IMR-90 (cell line): ENCODE results near the gene KCNH4. TPM values are rescaled to one million over a fixed set of nuclear protein-coding genes. Genes with fewer than 3 reads are reported as not detected.
"Not testable (repeated sequence)": the region's sequence is repeated elsewhere in the genome, so short reads cannot be mapped to it uniquely, and the experiment has no call there.

Experiments used
- ATAC-seq: fragments of 200-7000 bp; cut with Tn5 transposase; 2 replicates; pipeline ENCODE4 v1.9.1; 2020; ENCODE audit warnings: low read depth, mild to moderate bottlenecking, moderate library complexity
- BruUV-seq: library from RNA; stranded (reverse); fragments of 400-500 nt; replicated peaks from 2 replicates; lab custom pipeline; 2021; lab: Mats Ljungman, UMichigan
- CTCF ChIA-PET: fragments of 300-600 bp; formaldehyde crosslinking; extraction: SDS; loops from one replicate; lab custom pipeline; 2021; ENCODE audit warnings: antibody characterized with exemption; lab: Yijun Ruan, JAX
- POLR2A ChIA-PET: fragments of 300-600 bp; sonication (Branson Sonifier 250); formaldehyde crosslinking; loops from one replicate; lab custom pipeline; 2022; ENCODE audit warnings: antibody characterized with exemption; ENCODE audit not compliant: unreplicated experiment; lab: Charles Lee
- DNase-seq: peaks from one replicate; pipeline ENCODE4 v3.0.0; 2013
- H2AFZ ChIP-seq: replicated peaks from 2 replicates; pipeline ENCODE3; 2013; ENCODE audit warnings: low read length, mild to moderate bottlenecking; ENCODE audit not compliant: poor library complexity
- H2AK5ac ChIP-seq: 2 replicates; pipeline ENCODE4 v1.6.1; 2013; ENCODE audit warnings: low read depth, low read length, inconsistent platforms
- H2AK9ac ChIP-seq: replicated peaks from 2 replicates; pipeline ENCODE3; 2013; ENCODE audit warnings: mild to moderate bottlenecking, low read depth, low read length, moderate library complexity; ENCODE audit not compliant: poor library complexity
- H2BK120ac ChIP-seq: 2 replicates; pipeline ENCODE4 v1.6.1; 2013; ENCODE audit warnings: low read depth, low read length, inconsistent platforms
- H2BK15ac ChIP-seq: 3 replicates; pipeline ENCODE4 v1.6.1; 2013; ENCODE audit warnings: low read depth, low read length, inconsistent platforms
- H2BK20ac ChIP-seq: 2 replicates; pipeline ENCODE4 v1.6.1; 2013; ENCODE audit warnings: low read depth, mild to moderate bottlenecking, inconsistent platforms, low read length, moderate library complexity
- H2BK5ac ChIP-seq: 2 replicates; pipeline ENCODE4 v1.6.1; 2013; ENCODE audit warnings: mild to moderate bottlenecking, low read depth, low read length, inconsistent platforms; ENCODE audit not compliant: poor library complexity, severe bottlenecking
- H3K14ac ChIP-seq: replicated peaks from 2 replicates; pipeline ENCODE4 v1.6.1; 2013; ENCODE audit warnings: low read depth, low read length, inconsistent platforms
- H3K18ac ChIP-seq: 2 replicates; pipeline ENCODE4 v1.6.1; 2013; ENCODE audit warnings: low read depth, low read length, control low read depth
- H3K23ac ChIP-seq: 2 replicates; pipeline ENCODE4 v1.6.1; 2013; ENCODE audit warnings: low read depth, low read length, inconsistent platforms
- H3K27ac ChIP-seq: 2 replicates; pipeline ENCODE4 v1.5.1; 2013; ENCODE audit warnings: mild to moderate bottlenecking, control low read depth, low read length; ENCODE audit not compliant: insufficient read depth
- H3K27me3 ChIP-seq: 2 replicates; pipeline ENCODE4 v1.6.1; 2013; ENCODE audit warnings: low read length; ENCODE audit not compliant: control insufficient read depth, insufficient read depth
- H3K36me3 ChIP-seq: 2 replicates; pipeline ENCODE4 v1.6.1; 2013; ENCODE audit warnings: low read length, mixed read lengths; ENCODE audit not compliant: control insufficient read depth, insufficient read depth
- H3K4ac ChIP-seq: 2 replicates; pipeline ENCODE4 v1.6.1; 2013; ENCODE audit warnings: low read depth, low read length, inconsistent platforms
- H3K4me1 ChIP-seq: 2 replicates; pipeline ENCODE4 v1.6.1; 2013; ENCODE audit warnings: low read length, mixed read lengths; ENCODE audit not compliant: control insufficient read depth, insufficient read depth
- H3K4me2 ChIP-seq: 2 replicates; pipeline ENCODE4 v1.6.1; 2013; ENCODE audit warnings: low read depth, mild to moderate bottlenecking, control low read depth, low read length, moderate library complexity
- H3K4me3 ChIP-seq: 2 replicates; pipeline ENCODE4 v1.5.1; 2013; ENCODE audit warnings: low read depth, mild to moderate bottlenecking, control low read depth, low read length, moderate library complexity; ENCODE audit not compliant: insufficient read depth
- H3K56ac ChIP-seq: 2 replicates; pipeline ENCODE4 v1.6.1; 2013; ENCODE audit warnings: low read length, inconsistent platforms; ENCODE audit not compliant: insufficient read depth; ENCODE audit errors: extremely low read depth
- H3K79me1 ChIP-seq, 2 experiments: 2 replicates each; pipeline ENCODE4 v1.6.1; 2013; ENCODE audit warnings: low read length in 2 of 2, inconsistent platforms in 1 of 2, low read depth in 1 of 2
- H3K9ac ChIP-seq: 2 replicates; pipeline ENCODE4 v1.6.1; 2013; ENCODE audit warnings: low read depth, low read length, control low read depth
- H3K9me1 ChIP-seq: 2 replicates; pipeline ENCODE4 v1.6.1; 2013; ENCODE audit warnings: low read length, inconsistent platforms; ENCODE audit not compliant: insufficient read depth
- H3K9me3 ChIP-seq: 2 replicates; pipeline ENCODE4 v1.6.1; 2013; ENCODE audit warnings: low read length; ENCODE audit not compliant: control insufficient read depth, insufficient read depth
- H4K20me1 ChIP-seq: 2 replicates; pipeline ENCODE4 v1.6.1; 2013; ENCODE audit warnings: low read length, inconsistent platforms; ENCODE audit not compliant: insufficient read depth
- H4K5ac ChIP-seq: 2 replicates; pipeline ENCODE4 v1.6.1; 2013; ENCODE audit warnings: mild to moderate bottlenecking, low read depth, low read length, control low read depth
- H4K8ac ChIP-seq, 2 experiments: 2 replicates each; pipeline ENCODE4 v1.6.1; 2013; ENCODE audit warnings: low read depth in 2 of 2, low read length in 2 of 2, control low read depth in 1 of 2, inconsistent platforms in 1 of 2
- H4K91ac ChIP-seq: 2 replicates; pipeline ENCODE4 v1.6.1; 2013; ENCODE audit warnings: low read depth, low read length, inconsistent platforms; ENCODE audit not compliant: insufficient read depth
- WGBS, 2 experiments: methylation state at CpG; one replicate each; pipeline versions ENCODE4 v1.1.5 to v1.1.7; 2013; ENCODE audit warnings: missing lambda C conversion rate in 2 of 2; ENCODE audit not compliant: insufficient read length in 1 of 2; ENCODE audit errors: extremely low coverage in 2 of 2; 5-methylcytosine and 5-hydroxymethylcytosine counted together
- dilution Hi-C: fragments of 300-500 bp; cut with HindIII; formaldehyde crosslinking; loops from one replicate; pipeline ENCODE4 v1.14.3; 2018; ENCODE audit warnings: low sequenced_read_pairs; ENCODE audit not compliant: unreplicated experiment
- in situ Hi-C: fragments of 300-500 bp; cut with MboI; formaldehyde crosslinking; loops from 3 replicates; pipeline ENCODE4 v1.14.3; 2019; ENCODE audit warnings: low sequenced_read_pairs, inconsistent platforms, mixed read lengths
- intact Hi-C: fragments of 100-400 bp; cut with micrococcal nuclease; formaldehyde crosslinking; loops from 2 replicates; pipeline ENCODE4 v1.10.0; 2022
- polyA plus RNA-seq, 3 experiments: library from polyadenylated mRNA; depleted of rRNA; stranded (reverse); fragments of >200 nt; gene quantifications; 2 replicates each; pipeline ENCODE4 v1.2.3, GENCODE V29; 2012; ENCODE audit warnings: low replicate concordance in 1 of 3
- total RNA-seq: library from RNA; depleted of rRNA; stranded (reverse); fragments of >200 nt; gene quantifications from 2 replicates; pipeline ENCODE4 v1.2.3, GENCODE V29; 2012

The KCNH4 gene
- total and polyA plus RNA-seq, 2 of the 4 experiments (the other 2 are of a cell fraction), result 0.03 TPM; not detected in 1

DNA sequence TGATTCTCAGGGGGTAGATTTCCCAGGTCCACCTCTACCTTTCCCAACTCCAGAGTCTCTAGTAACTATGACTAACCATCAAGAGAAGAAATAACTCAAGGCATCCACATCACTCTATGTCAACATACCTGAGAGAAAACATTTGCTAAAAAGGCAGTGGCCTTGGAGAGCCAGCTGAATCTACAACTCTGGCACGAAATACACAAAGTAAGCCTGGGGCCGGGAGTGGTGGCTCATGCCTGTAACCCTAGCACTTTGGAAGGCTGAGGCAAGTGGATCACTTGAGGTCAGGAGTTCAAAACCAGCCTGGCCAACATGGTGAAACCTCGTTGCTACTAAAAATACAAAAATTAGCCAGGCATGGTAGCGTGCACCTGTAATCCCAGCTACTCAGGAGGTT, 37.8 kb downstream of the KCNH4 start:
- DNase-seq, H2AFZ ChIP-seq, intact Hi-C loops, H3K18ac ChIP-seq, dilution Hi-C loops, H3K27me3 ChIP-seq, H3K9me3 ChIP-seq, POLR2A ChIA-PET, CTCF ChIA-PET, H3K9ac ChIP-seq, H3K27ac ChIP-seq, H3K14ac ChIP-seq, ATAC-seq, H3K56ac ChIP-seq, in situ Hi-C loops, BruUV-seq, H2AK9ac ChIP-seq, H2BK15ac ChIP-seq, H3K4me3 ChIP-seq, H4K5ac ChIP-seq: not testable (repeated sequence)
- H2BK5ac ChIP-seq, result peak overlapping the region; percentile 71
- 0 out of 2 replicates have a peak overlapping the region, but pooled peaks have one; percentile 19 for H3K23ac ChIP-seq
- H3K36me3 ChIP-seq, result peaks cover 22% of the 10 kb centered on the region
- H3K4ac ChIP-seq, result peak overlapping the region; percentile 33; the same call in 1 of the 2 replicates
- WGBS, 2 experiments, result 85% methylated on average over 4 of the region's 4 CpGs; no CpG with 5 or more reads in 1 of the 2 experiments
- peaks cover 70% of the 10 kb centered on the region for H4K20me1 ChIP-seq
- H4K91ac ChIP-seq, result peak overlapping the region; percentile 8; the same call in 1 of the 2 replicates
- H2BK120ac ChIP-seq, result peak overlapping the region; percentile 64; the same call in 1 of the 2 replicates
- H3K9me1 ChIP-seq, result peaks cover 44% of the 10 kb centered on the region
- peaks cover 23 to 73% of the 10 kb centered on the region in 2 experiments for H3K79me1 ChIP-seq
- H4K8ac ChIP-seq, result peak overlapping the region in 1 of 2 experiments; percentile 6; a peak in 1 of 4 replicates
- peaks cover 26% of the 10 kb centered on the region for H3K4me1 ChIP-seq
- peak overlapping the region; percentile 33; the same call in 1 of the 2 replicates for H3K4me2 ChIP-seq
- H2BK20ac ChIP-seq, result peak overlapping the region; percentile 34
- peak overlapping the region; percentile 27; the same call in 1 of the 2 replicates for H2AK5ac ChIP-seq
